K562 (cell line): Measurements from ENCODE around the gene NOS1. TPM values are rescaled to one million over a fixed set of nuclear protein-coding genes. Genes with fewer than 3 reads are reported as not detected.

ENCODE experiments used
- ATAC-seq: fragments of 200-7000 bp; cut with Tn5 transposase; 3 replicates; pipeline ENCODE4 v1.9.1; 2020; ENCODE audit warnings: moderate library complexity
- BruUV-seq: library from RNA; stranded (reverse); fragments of 400-500 nt; replicated peaks from 2 replicates; lab custom pipeline; 2021; lab: Mats Ljungman, UMichigan
- CTCF ChIA-PET: fragments of 300-600 bp; formaldehyde crosslinking; extraction: SDS; loops from one replicate; lab custom pipeline; 2021; ENCODE audit warnings: low intra/inter-chr PET ratio; lab: Yijun Ruan, JAX
- POLR2A ChIA-PET: fragments of 300-600, 350-650 bp; sonication (Branson Sonifier 250); formaldehyde crosslinking; extraction: SDS; loops from one replicate; lab custom pipeline; 2021; ENCODE audit warnings: antibody characterized with exemption, inconsistent platforms; lab: Yijun Ruan, JAX
- DNase-seq, 4 experiments: peaks; one replicate each; pipeline versions ENCODE4 v3.0.0 to v3.0.0-alpha.2; 2011 to 2018; ENCODE audit warnings: low spot score in 3 of 4, mixed read lengths in 3 of 4; ENCODE audit errors: extremely low read depth in 1 of 4
- FAIRE-seq: peaks from 2 replicates; lab custom pipeline; 2011; peaks lifted over from hg19 to GRCh38; lab: Jason Lieb, UNC
- H2AFZ ChIP-seq: 2 replicates; pipeline ENCODE4 v1.6.0; 2011; ENCODE audit warnings: low read depth, low read length, control low read depth, inconsistent platforms
- H3K27ac ChIP-seq: fragments of 200-600 bp; 3 replicates; pipeline ENCODE4 v1.8.0; 2011; ENCODE audit warnings: low read depth, mild to moderate bottlenecking, control low read depth, inconsistent platforms, low read length, moderate library complexity, mixed read lengths; ENCODE audit errors: extremely low read depth
- H3K27me3 ChIP-seq, 2 experiments: fragments of 300-600 bp in 1 of 2; 2 replicates in 1 of 2; 3 replicates in 1 of 2; pipeline versions ENCODE4 v1.6.0 to v1.8.0; 2011; ENCODE audit warnings: inconsistent platforms in 2 of 2, low read length in 2 of 2, mild to moderate bottlenecking in 1 of 2, mixed read lengths in 1 of 2, moderate library complexity in 1 of 2; ENCODE audit not compliant: control insufficient read depth in 2 of 2, insufficient read depth in 2 of 2
- H3K36me3 ChIP-seq: fragments of 300-600 bp; 3 replicates; pipeline ENCODE4 v1.8.0; 2011; ENCODE audit warnings: mild to moderate bottlenecking, low read length, inconsistent platforms; ENCODE audit not compliant: control insufficient read depth, insufficient read depth
- H3K4me1 ChIP-seq, 2 experiments: fragments of 200-600 bp in 1 of 2; replicated peaks in 1 of 2; 2 replicates in 1 of 2; 3 replicates in 1 of 2; pipeline versions ENCODE4 v1.5.1 to v1.8.0; 2011; ENCODE audit warnings: inconsistent platforms in 2 of 2, low read length in 2 of 2, mild to moderate bottlenecking in 1 of 2, mixed read lengths in 1 of 2, moderate library complexity in 1 of 2; ENCODE audit not compliant: control insufficient read depth in 2 of 2, insufficient read depth in 2 of 2
- H3K4me2 ChIP-seq: 2 replicates; pipeline ENCODE4 v1.6.1; 2011; ENCODE audit warnings: low read length, control low read depth, inconsistent platforms, mixed read lengths; ENCODE audit not compliant: insufficient read depth
- H3K4me3 ChIP-seq: fragments of 200-600 bp; sonication (generic), shearing (Covaris generic); 2 replicates; pipeline ENCODE4 v1.5.1; 2016; ENCODE audit warnings: control low read depth, inconsistent platforms
- H3K79me2 ChIP-seq: fragments of 200-600 bp; 3 replicates; pipeline ENCODE4 v1.8.0; 2011; ENCODE audit warnings: low read length, inconsistent platforms; ENCODE audit not compliant: control insufficient read depth, insufficient read depth
- H3K9ac ChIP-seq, 2 experiments: 2 replicates each; pipeline versions ENCODE4 v1.6.0 to v1.6.1; 2011; ENCODE audit warnings: low read depth in 2 of 2, low read length in 2 of 2, control low read depth in 1 of 2, inconsistent platforms in 1 of 2, mild to moderate bottlenecking in 1 of 2, mixed read lengths in 1 of 2; ENCODE audit not compliant: insufficient read depth in 1 of 2
- H3K9me1 ChIP-seq: one replicate; pipeline ENCODE4 v1.6.0; 2011; ENCODE audit warnings: inconsistent platforms, mild to moderate bottlenecking, low read length, moderate library complexity; ENCODE audit not compliant: control insufficient read depth, insufficient read depth
- H3K9me3 ChIP-seq: replicated peaks from 2 replicates; pipeline ENCODE4 v1.5.1; 2011; ENCODE audit warnings: low read depth, low read length, inconsistent platforms; ENCODE audit not compliant: control insufficient read depth, insufficient read depth
- H4K20me1 ChIP-seq: replicated peaks from 2 replicates; pipeline ENCODE4 v1.6.1; 2011; ENCODE audit warnings: low read length, inconsistent platforms, mixed read lengths; ENCODE audit not compliant: control insufficient read depth, insufficient read depth
- BRF1 ChIP-seq: IDR thresholded peaks from 3 replicates; pipeline ENCODE4 v1.6.1; 2011; ENCODE audit warnings: borderline replicate concordance, mild to moderate bottlenecking; ENCODE audit not compliant: insufficient read length; ENCODE audit errors: extremely low read depth
- CTBP1 ChIP-seq: fragments of 450-650 bp; IDR thresholded peaks from 2 replicates; pipeline ENCODE4 v1.6.1; 2016; ENCODE audit warnings: borderline replicate concordance
- ETS2 ChIP-seq: IDR thresholded peaks from 2 replicates; pipeline ENCODE4 v1.6.1; 2016; ENCODE audit warnings: borderline replicate concordance, missing genetic modification characterization, mild to moderate bottlenecking, moderate library complexity, missing compliant biosample characterization; ENCODE audit not compliant: poor library complexity, severe bottlenecking
- FOSL1 ChIP-seq: fragments of 200-800 bp; sonication (Bioruptor generic); conservative IDR thresholded peaks from 2 replicates; pipeline ENCODE4 v1.6.1; 2016; ENCODE audit warnings: missing genetic modification characterization, missing compliant biosample characterization
- KAT2B ChIP-seq: IDR thresholded peaks from one replicate; pipeline ENCODE4 v1.6.1; 2012; ENCODE audit warnings: low read depth, mild to moderate bottlenecking, control low read depth, inconsistent platforms, low read length, moderate library complexity
- KDM1A ChIP-seq, 2 experiments: fragments of 450-650 bp; IDR thresholded peaks; 2 replicates each; pipeline ENCODE4 v1.6.1; 2016; ENCODE audit warnings: mild to moderate bottlenecking in 2 of 2
- NCOA1 ChIP-seq: fragments of 450-650 bp; IDR thresholded peaks from 2 replicates; pipeline ENCODE4 v1.6.1; 2016; ENCODE audit warnings: low read depth
- NELFE ChIP-seq: IDR thresholded peaks from 2 replicates; pipeline ENCODE4 v1.6.1; 2011; ENCODE audit warnings: mild to moderate bottlenecking; ENCODE audit not compliant: insufficient read depth, insufficient read length
- PHB ChIP-seq: fragments of 250-450 bp; sonication (Bioruptor Pico); IDR thresholded peaks from 2 replicates; pipeline ENCODE4 v1.5.0; 2021
- SAFB2 ChIP-seq: fragments of 200-400 bp; formaldehyde crosslinking; IDR thresholded peaks from 2 replicates; pipeline ENCODE4 v1.6.1; 2018; ENCODE audit warnings: borderline replicate concordance, low read length, low read depth, moderate library complexity; ENCODE audit not compliant: severe bottlenecking
- SRSF7 ChIP-seq: fragments of 200-400 bp; formaldehyde crosslinking; optimal IDR thresholded peaks from 2 replicates; pipeline ENCODE3; 2017; ENCODE audit warnings: mild to moderate bottlenecking, low read depth, low read length
- ZEB2 ChIP-seq: fragments of 450-650 bp; IDR thresholded peaks from 2 replicates; pipeline ENCODE4 v1.6.1; 2016
- ZKSCAN8 ChIP-seq: fragments of 200-800 bp; sonication (Bioruptor generic); IDR thresholded peaks from 2 replicates; pipeline ENCODE4 v1.6.1; 2016; ENCODE audit warnings: missing genetic modification characterization, missing compliant biosample characterization
- ZNF347 ChIP-seq: fragments of 450-650 bp; formaldehyde crosslinking; IDR thresholded peaks from 2 replicates; pipeline ENCODE4 v1.4.0; 2020; ENCODE audit warnings: low read depth, mild to moderate bottlenecking, moderate library complexity
- ZNF354B ChIP-seq: fragments of 250-450 bp; sonication (Bioruptor Pico); IDR thresholded peaks from 2 replicates; pipeline ENCODE4 v1.4.0; 2020
- ZNF644 ChIP-seq: fragments of 200-800 bp; sonication (Bioruptor generic); IDR thresholded peaks from 2 replicates; pipeline ENCODE4 v1.6.1; 2016; ENCODE audit warnings: low read depth, missing genetic modification characterization, missing compliant biosample characterization
- ZNF707 ChIP-seq: fragments of 250-450 bp; sonication (Bioruptor Pico); conservative IDR thresholded peaks from 2 replicates; pipeline ENCODE4 v1.8.0; 2022; ENCODE audit warnings: inconsistent platforms, mild to moderate bottlenecking, moderate library complexity
- WGBS: fragments of 100-300 bp; shearing (Covaris generic); methylation state at CpG from one replicate; pipeline ENCODE4 v1.1.6; 2016; ENCODE audit warnings: low coverage, mixed read lengths; ENCODE audit not compliant: insufficient coverage; ENCODE audit errors: missing lambda C conversion rate; 5-methylcytosine and 5-hydroxymethylcytosine counted together
- in situ Hi-C: fragments of 300-500 bp; cut with MboI; formaldehyde crosslinking; loops from 4 replicates; pipeline ENCODE4 v1.15.0; 2018; ENCODE audit warnings: inconsistent platforms, mixed read lengths
- intact Hi-C: fragments of 100-400 bp; cut with micrococcal nuclease; formaldehyde crosslinking; loops from 2 replicates; pipeline ENCODE4 v1.14.2; 2022
- polyA plus RNA-seq, 8 experiments: library from polyadenylated mRNA; depleted of rRNA in 4 of 8; stranded (reverse) in 5 of 8; unstranded in 3 of 8; fragments of >200 nt; fragmentation: Nextera tagmentation in 2 of 8; fragmentation: Illumina TruSeq in 1 of 8; extraction: Ambion mirVana in 2 of 8; extraction: Trizol in 1 of 8; gene quantifications; 2 replicates each; pipeline versions ENCODE4 v1.2.1 to v1.2.3, GENCODE V29; 2011 to 2014; ENCODE audit warnings: inconsistent platforms in 1 of 8, missing spikeins in 1 of 8
- total RNA-seq, 7 experiments: library from RNA; depleted of rRNA in 6 of 7; stranded (reverse); fragments of >200 nt in 6 of 7; fragmentation: Illumina TruSeq in 2 of 7; extraction: Trizol in 2 of 7; gene quantifications; 2 replicates each; pipeline versions ENCODE4 v1.2.1 to v1.2.3, GENCODE V29; 2011 to 2021; ENCODE audit warnings: low replicate concordance in 1 of 7
- TF ChIP-seq, protein P1 (sequence below): fragments of 450-650 bp; IDR thresholded peaks from 2 replicates; pipeline ENCODE4 v1.6.1; 2016
- TF ChIP-seq, protein P2 (sequence below): fragments of 250-450 bp; sonication (Bioruptor Pico); IDR thresholded peaks from 2 replicates; pipeline ENCODE4 v1.8.0; 2022; ENCODE audit warnings: moderate library complexity, mild to moderate bottlenecking, inconsistent platforms
- TF ChIP-seq, protein P3 (sequence below), 2 experiments: fragments of 450-650 bp in 1 of 2; sonication (generic) in 1 of 2; formaldehyde crosslinking; conservative IDR thresholded peaks; 2 replicates each; pipeline versions ENCODE4 v1.4.0 to v1.8.1; 2020 to 2022; ENCODE audit warnings: mild to moderate bottlenecking in 1 of 2, missing genetic modification reagents in 1 of 2

NOS1 gene
- total and polyA plus RNA-seq, 9 of the 15 experiments (the other 6 are each of a cell fraction or from before 2014, with no cell fraction given): not detected

DNA sequence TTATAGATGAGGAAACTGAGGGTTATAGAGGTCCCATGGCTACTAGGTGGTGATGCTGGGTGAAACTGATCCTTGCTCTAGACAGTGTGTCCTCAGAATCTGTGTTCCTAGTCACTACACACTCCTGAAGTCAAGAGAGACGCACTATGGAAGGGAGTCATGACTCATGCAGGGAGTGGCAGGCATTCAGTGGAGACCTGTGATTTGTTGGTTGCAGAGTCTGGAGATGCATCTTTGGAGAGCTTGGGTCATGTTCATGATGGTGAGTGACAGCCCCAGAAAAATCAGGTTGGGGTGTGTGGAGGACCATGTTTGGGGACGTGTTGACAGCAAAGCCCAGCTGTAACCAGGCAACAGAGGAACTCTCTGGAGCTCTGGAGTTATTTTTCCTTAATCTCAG lies 133.2 kb downstream of the NOS1 start (continued):
- no peak for TF ChIP-seq ETS2 (tag)
- peak; percentile 57; the same call in 1 of the 2 replicates for TF ChIP-seq CTBP1
- TF ChIP-seq, protein P1, sequence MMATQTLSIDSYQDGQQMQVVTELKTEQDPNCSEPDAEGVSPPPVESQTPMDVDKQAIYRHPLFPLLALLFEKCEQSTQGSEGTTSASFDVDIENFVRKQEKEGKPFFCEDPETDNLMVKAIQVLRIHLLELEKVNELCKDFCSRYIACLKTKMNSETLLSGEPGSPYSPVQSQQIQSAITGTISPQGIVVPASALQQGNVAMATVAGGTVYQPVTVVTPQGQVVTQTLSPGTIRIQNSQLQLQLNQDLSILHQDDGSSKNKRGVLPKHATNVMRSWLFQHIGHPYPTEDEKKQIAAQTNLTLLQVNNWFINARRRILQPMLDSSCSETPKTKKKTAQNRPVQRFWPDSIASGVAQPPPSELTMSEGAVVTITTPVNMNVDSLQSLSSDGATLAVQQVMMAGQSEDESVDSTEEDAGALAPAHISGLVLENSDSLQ: peak; percentile 77
- 0 out of 2 replicates have a peak, but pooled peaks have one; percentile 17 for TF ChIP-seq FOSL1 (tag)
- peak in 1 of 2 experiments; percentile 26; a peak in 1 of 4 replicates for TF ChIP-seq KDM1A (IDR thresholded peaks at IDR 0.05)
- no peak for TF ChIP-seq ZNF354B (CRISPR knock-in tag)
- TF ChIP-seq, protein P2, sequence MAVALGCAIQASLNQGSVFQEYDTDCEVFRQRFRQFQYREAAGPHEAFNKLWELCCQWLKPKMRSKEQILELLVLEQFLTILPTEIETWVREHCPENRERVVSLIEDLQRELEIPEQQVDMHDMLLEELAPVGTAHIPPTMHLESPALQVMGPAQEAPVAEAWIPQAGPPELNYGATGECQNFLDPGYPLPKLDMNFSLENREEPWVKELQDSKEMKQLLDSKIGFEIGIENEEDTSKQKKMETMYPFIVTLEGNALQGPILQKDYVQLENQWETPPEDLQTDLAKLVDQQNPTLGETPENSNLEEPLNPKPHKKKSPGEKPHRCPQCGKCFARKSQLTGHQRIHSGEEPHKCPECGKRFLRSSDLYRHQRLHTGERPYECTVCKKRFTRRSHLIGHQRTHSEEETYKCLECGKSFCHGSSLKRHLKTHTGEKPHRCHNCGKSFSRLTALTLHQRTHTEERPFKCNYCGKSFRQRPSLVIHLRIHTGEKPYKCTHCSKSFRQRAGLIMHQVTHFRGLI: no peak
- TF ChIP-seq, all 486 proteins: peak for 7

DNA sequence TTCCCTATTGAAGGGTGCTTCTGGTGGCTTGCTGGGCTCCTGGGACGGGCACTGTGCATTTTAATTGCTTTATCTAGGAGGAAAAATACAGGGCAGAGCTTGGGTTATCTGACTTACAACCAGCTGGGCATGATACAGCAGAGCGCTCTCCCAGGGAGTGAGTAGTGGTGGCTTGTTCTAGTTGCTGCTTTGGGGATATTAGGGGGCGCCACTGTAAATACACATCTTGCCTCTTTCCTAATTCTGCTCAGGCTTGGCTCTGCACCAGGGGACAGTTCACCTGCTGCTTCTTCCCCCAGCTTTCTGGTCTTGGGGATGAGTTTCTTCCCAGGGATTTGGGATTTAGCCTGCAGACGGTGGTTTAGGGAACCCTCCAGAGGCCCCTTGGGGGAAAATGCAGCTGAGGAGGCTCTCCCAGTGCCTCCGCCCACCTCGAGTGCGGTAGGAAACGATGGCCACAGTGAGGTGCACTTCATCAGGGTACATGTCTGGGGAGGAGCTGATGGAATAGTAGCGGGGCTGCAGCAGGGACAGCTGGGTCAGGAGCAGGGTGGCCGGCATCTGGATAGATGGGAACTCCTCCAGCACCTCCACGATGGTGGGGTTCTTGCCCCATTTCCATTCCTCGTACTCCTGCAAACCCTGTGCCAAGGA lies 134.3 kb downstream of the NOS1 start:
- intact Hi-C loops (no loop called here), in situ Hi-C loops (no loop called here)
- POLR2A ChIA-PET: interaction anchor here (0.7 kb wide), 1 partner anchor 42 kb away, joined by 3 read pairs; no protein-coding TSS in a partner anchor
- no peak for TF ChIP-seq KAT2B
- TF ChIP-seq ZNF707 (CRISPR knock-in tag): no peak
- no peak for TF ChIP-seq SAFB2
- no peak for TF ChIP-seq ZNF347 (CRISPR knock-in tag)
- TF ChIP-seq ZNF644 (tag): no peak
- TF ChIP-seq NELFE: no peak
- TF ChIP-seq PHB (CRISPR knock-in tag): no peak
- no peak for TF ChIP-seq ZEB2
- TF ChIP-seq NCOA1: no peak
- no peak for TF ChIP-seq ZKSCAN8 (CRISPR knock-in tag)
- TF ChIP-seq SRSF7: no peak
- TF ChIP-seq, protein P3, sequence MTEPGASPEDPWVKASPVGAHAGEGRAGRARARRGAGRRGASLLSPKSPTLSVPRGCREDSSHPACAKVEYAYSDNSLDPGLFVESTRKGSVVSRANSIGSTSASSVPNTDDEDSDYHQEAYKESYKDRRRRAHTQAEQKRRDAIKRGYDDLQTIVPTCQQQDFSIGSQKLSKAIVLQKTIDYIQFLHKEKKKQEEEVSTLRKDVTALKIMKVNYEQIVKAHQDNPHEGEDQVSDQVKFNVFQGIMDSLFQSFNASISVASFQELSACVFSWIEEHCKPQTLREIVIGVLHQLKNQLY (CRISPR knock-in tag; conservative IDR thresholded peaks at IDR 0.05): no peak
- TF ChIP-seq BRF1: no peak

More for the DNA sequence above, 134.3 kb downstream of the NOS1 start:
- no peaks in the 10 kb centered on the region for H3K9me3 ChIP-seq
- no peak overlapping the region for H3K4me2 ChIP-seq
- no peaks in the 10 kb centered on the region for H3K79me2 ChIP-seq
- FAIRE-seq (no peak), ATAC-seq (no peak), DNase-seq (no peak)
- H3K9ac ChIP-seq: no peak overlapping the region
- peaks cover 17 to 43% of the 10 kb centered on the region in 2 experiments; a peak in 4 of 5 replicates for H3K27me3 ChIP-seq
- H3K9me1 ChIP-seq: no peaks in the 10 kb centered on the region
- H3K27ac ChIP-seq: no peak overlapping the region
- no peaks in the 10 kb centered on the region for H3K4me1 ChIP-seq
- WGBS: 1% methylated on average over 12 of the region's 12 CpGs
- no peak overlapping the region for H3K4me3 ChIP-seq
- CTCF ChIA-PET: no interaction called here
- no TSS peak for BruUV-seq
- H2AFZ ChIP-seq: no peak overlapping the region
- H4K20me1 ChIP-seq: no peaks in the 10 kb centered on the region
- H3K36me3 ChIP-seq: no peaks in the 10 kb centered on the region
